Measurements from ENCODE around the gene PTPRN2. TPM values are rescaled to one million over a fixed set of nuclear protein-coding genes. Genes with fewer than 3 reads are reported as not detected.

PTPRN2 gene
- total and polyA plus RNA-seq, 2 donors (not counting 3 experiments of a cell fraction or from before 2014, with no cell fraction given), result 0.62 to 0.88 TPM

- peaks cover 4% of the 10 kb centered on the region for H3K9me3 ChIP-seq (replicated peaks; ENCODE audit: control insufficient read depth, insufficient read depth, low read length)
- dilution Hi-C loops (cut with MboI; ENCODE audit: extremely low pct_ligation_motif_present, low sequenced_read_pairs), result no loop called here
- no peak overlapping the region for H3K4me3 ChIP-seq (replicated peaks in 1 of 3; ENCODE audit: insufficient read depth in 1 of 3, low read depth in 1 of 3, low read length in 3 of 3)
- no peak overlapping the region for H3K9ac ChIP-seq (replicated peaks; ENCODE audit: extremely low read depth, insufficient read depth, low read length)
- no peak overlapping the region for H2AFZ ChIP-seq (ENCODE audit: low read depth, low read length)
- no peaks in the 10 kb centered on the region for H4K20me1 ChIP-seq (replicated peaks; ENCODE audit: control insufficient read depth, extremely low read depth, insufficient read depth, low read length)
- H3K79me2 ChIP-seq (ENCODE audit: control insufficient read depth, insufficient read depth, low read length), result no peaks in the 10 kb centered on the region
- no peak for FAIRE-seq
- BruUV-seq (replicated peaks), result no TSS peak
- POLR2A ChIA-PET, result no interaction called here
- no peak overlapping the region for H3K4me2 ChIP-seq (ENCODE audit: insufficient read depth, low read length)
- no peaks in the 10 kb centered on the region for H3K9me1 ChIP-seq (replicated peaks; ENCODE audit: control insufficient read depth, extremely low read depth, insufficient read depth, low read length)
- DNase-seq (ENCODE audit: low read depth, low spot score), result no peak
- H3K27ac ChIP-seq (ENCODE audit: insufficient read depth, low read depth, low read length), result no peak overlapping the region
- CTCF ChIA-PET, result no interaction called here
- intact Hi-C loops (cut with micrococcal nuclease), result no loop called here
- no peak for TF ChIP-seq POLR2A (IDR thresholded peaks at IDR 0.05; ENCODE audit: low read depth, low read length)
- no peak for TF ChIP-seq GATA2 (IDR thresholded peaks at IDR 0.05; ENCODE audit: insufficient read depth, insufficient read length, low read depth, low read length)
- no peak for TF ChIP-seq FOS (IDR thresholded peaks at IDR 0.05; ENCODE audit: borderline replicate concordance, insufficient read depth, low read length)
- no peak for TF ChIP-seq EZH2 (IDR thresholded peaks at IDR 0.05; ENCODE audit: borderline replicate concordance, low read depth, low read length, severe bottlenecking)
- no peak for TF ChIP-seq POLR2AphosphoS5 (IDR thresholded peaks at IDR 0.05; ENCODE audit: insufficient read depth, low read depth, low read length)
- TF ChIP-seq, protein P1, sequence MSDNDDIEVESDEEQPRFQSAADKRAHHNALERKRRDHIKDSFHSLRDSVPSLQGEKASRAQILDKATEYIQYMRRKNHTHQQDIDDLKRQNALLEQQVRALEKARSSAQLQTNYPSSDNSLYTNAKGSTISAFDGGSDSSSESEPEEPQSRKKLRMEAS (IDR thresholded peaks at IDR 0.05; ENCODE audit: insufficient read depth, insufficient read length), result no peak
- TF ChIP-seq JUN (IDR thresholded peaks at IDR 0.05; ENCODE audit: borderline replicate concordance, insufficient read depth, insufficient read length, low read depth), result no peak
- no peak for TF ChIP-seq MYC (IDR thresholded peaks at IDR 0.05; ENCODE audit: low read depth, low read length)
- no peak for TF ChIP-seq CTCF (IDR thresholded peaks at IDR 0.05; ENCODE audit: extremely low read depth in 1 of 2, insufficient read depth in 1 of 2, low read depth in 1 of 2, low read length in 2 of 2)
- H3K4me1 ChIP-seq (ENCODE audit: control insufficient read depth, extremely low read depth, insufficient read depth, low read length), result no peaks in the 10 kb centered on the region
- H3K36me3 ChIP-seq (ENCODE audit: control insufficient read depth in 2 of 2, extremely low read depth in 1 of 2, insufficient read depth in 2 of 2, low read length in 2 of 2), result no peaks in the 10 kb centered on the region
- no peaks in the 10 kb centered on the region for H3K27me3 ChIP-seq (ENCODE audit: control insufficient read depth in 2 of 2, insufficient read depth in 2 of 2, low read length in 2 of 2)
These were observed 185.2 kb downstream of the PTPRN2 start for GRCh38 chr7:158402471-158402870.

Data from endothelial cell of umbilical vein (primary cell).